22Rv1 (cell line): ENCODE data around the gene POSTN.

ENCODE experiments used
- ZFX ChIP-seq: fragments of 450-650 bp; IDR thresholded peaks from 2 replicates; pipeline ENCODE4 v1.6.1; 2017; ENCODE audit warnings: antibody characterized with exemption, borderline replicate concordance
- TF ChIP-seq, protein P1 (sequence below): fragments of 450-650 bp; IDR thresholded peaks from 2 replicates; pipeline ENCODE4 v1.5.1; 2017; ENCODE audit warnings: mild to moderate bottlenecking

DNA sequence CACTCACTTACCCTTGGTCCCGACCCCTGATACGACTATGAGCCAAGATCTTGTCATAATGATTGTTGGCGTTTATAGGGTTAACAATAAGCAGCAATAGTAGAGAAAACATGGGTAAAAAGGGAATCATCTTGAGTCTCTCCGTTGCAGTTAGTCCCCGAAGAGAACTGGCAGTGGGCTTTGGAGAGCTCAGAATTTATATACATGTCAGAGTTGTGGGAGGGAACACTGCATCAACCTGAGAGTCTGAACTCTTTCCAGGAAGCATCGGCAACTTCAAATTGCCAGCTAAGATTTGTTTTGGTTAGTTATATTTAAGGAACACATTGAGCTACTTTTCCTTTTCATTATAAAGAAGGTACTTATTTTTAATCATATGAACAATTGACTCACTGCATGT is at the start of gene POSTN:
- TF ChIP-seq, protein P1, sequence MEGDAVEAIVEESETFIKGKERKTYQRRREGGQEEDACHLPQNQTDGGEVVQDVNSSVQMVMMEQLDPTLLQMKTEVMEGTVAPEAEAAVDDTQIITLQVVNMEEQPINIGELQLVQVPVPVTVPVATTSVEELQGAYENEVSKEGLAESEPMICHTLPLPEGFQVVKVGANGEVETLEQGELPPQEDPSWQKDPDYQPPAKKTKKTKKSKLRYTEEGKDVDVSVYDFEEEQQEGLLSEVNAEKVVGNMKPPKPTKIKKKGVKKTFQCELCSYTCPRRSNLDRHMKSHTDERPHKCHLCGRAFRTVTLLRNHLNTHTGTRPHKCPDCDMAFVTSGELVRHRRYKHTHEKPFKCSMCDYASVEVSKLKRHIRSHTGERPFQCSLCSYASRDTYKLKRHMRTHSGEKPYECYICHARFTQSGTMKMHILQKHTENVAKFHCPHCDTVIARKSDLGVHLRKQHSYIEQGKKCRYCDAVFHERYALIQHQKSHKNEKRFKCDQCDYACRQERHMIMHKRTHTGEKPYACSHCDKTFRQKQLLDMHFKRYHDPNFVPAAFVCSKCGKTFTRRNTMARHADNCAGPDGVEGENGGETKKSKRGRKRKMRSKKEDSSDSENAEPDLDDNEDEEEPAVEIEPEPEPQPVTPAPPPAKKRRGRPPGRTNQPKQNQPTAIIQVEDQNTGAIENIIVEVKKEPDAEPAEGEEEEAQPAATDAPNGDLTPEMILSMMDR: no peak
- TF ChIP-seq ZFX: no peak
